Mesodermal cell (in vitro differentiated cells): ENCODE data around the gene VARS2.
"Not testable (repeated sequence)": the region's sequence is repeated elsewhere in the genome, so short reads cannot be mapped to it uniquely, and the experiment has no call there.

ENCODE experiments used
- H3K27ac ChIP-seq: 2 replicates; pipeline ENCODE4 v1.7.0; 2013; ENCODE audit warnings: mild to moderate bottlenecking, low read depth, low read length, moderate library complexity; ENCODE audit not compliant: severe bottlenecking
- H3K36me3 ChIP-seq: 2 replicates; pipeline ENCODE4 v1.7.1; 2013; ENCODE audit warnings: mild to moderate bottlenecking, low read length, moderate library complexity; ENCODE audit not compliant: control insufficient read depth, insufficient read depth
- H3K4me1 ChIP-seq: one replicate; pipeline ENCODE4 v1.7.1; 2013; ENCODE audit warnings: mild to moderate bottlenecking, low read length; ENCODE audit not compliant: insufficient read depth, control insufficient read depth, poor library complexity, severe bottlenecking
- H3K4me3 ChIP-seq: 2 replicates; pipeline ENCODE4 v1.7.0; 2013; ENCODE audit warnings: low read length, control low read depth, mild to moderate bottlenecking; ENCODE audit not compliant: insufficient read depth, poor library complexity, severe bottlenecking; ENCODE audit errors: extremely low read depth
- H3K9me3 ChIP-seq: 2 replicates; pipeline ENCODE4 v1.7.1; 2013; ENCODE audit warnings: mild to moderate bottlenecking, low read length, moderate library complexity; ENCODE audit not compliant: control insufficient read depth
- WGBS, 2 experiments: methylation state at CpG; one replicate each; pipeline ENCODE4 v1.1.5; 2013; ENCODE audit warnings: missing lambda C conversion rate in 2 of 2; ENCODE audit not compliant: insufficient coverage in 2 of 2; 5-methylcytosine and 5-hydroxymethylcytosine counted together

Gene VARS2

GRCh38 chr6:30915591-30915946 lies 1.5 kb downstream of the VARS2 start:
- WGBS, 2 experiments = 47 to 58% methylated on average over 3 to 4 of the region's 5 CpGs
- no peaks in the 10 kb centered on the region for H3K9me3 ChIP-seq
- H3K4me1 ChIP-seq = peaks cover 7% of the 10 kb centered on the region
- no peak overlapping the region for H3K4me3 ChIP-seq
- peaks cover 70% of the 10 kb centered on the region for H3K36me3 ChIP-seq
- H3K27ac ChIP-seq = no peak overlapping the region

GRCh38 chr6:30917041-30917440 lies 3.0 kb downstream of the VARS2 start:
- peaks cover 67% of the 10 kb centered on the region for H3K36me3 ChIP-seq
- 94 to 99% methylated on average over 7 of the region's 7 CpGs for WGBS, 2 experiments
- H3K4me1 ChIP-seq = peaks cover 7% of the 10 kb centered on the region
- no peak overlapping the region for H3K27ac ChIP-seq
- H3K9me3 ChIP-seq = no peaks in the 10 kb centered on the region
- H3K4me3 ChIP-seq = no peak overlapping the region

GRCh38 chr6:30917487-30917886 lies 3.4 kb downstream of the VARS2 start:
- H3K9me3 ChIP-seq = no peaks in the 10 kb centered on the region
- no peak overlapping the region for H3K27ac ChIP-seq
- H3K4me1 ChIP-seq = peaks cover 10% of the 10 kb centered on the region
- H3K36me3 ChIP-seq = peaks cover 67% of the 10 kb centered on the region
- H3K4me3 ChIP-seq = no peak overlapping the region
- 89 to 94% methylated on average over 8 of the region's 8 CpGs for WGBS, 2 experiments

- 96 to 97% methylated on average over 8 of the region's 8 CpGs for WGBS, 2 experiments
- peaks cover 67% of the 10 kb centered on the region for H3K36me3 ChIP-seq
Measured at GRCh38 chr6:30918670-30919069, 4.6 kb downstream of the VARS2 start.

GRCh38 chr6:30922447-30922852 lies 8.4 kb downstream of the VARS2 start:
- no peak overlapping the region for H3K4me3 ChIP-seq
- peaks cover 81% of the 10 kb centered on the region for H3K36me3 ChIP-seq

More at GRCh38 chr6:30918670-30919069, 4.6 kb downstream of the VARS2 start:
- H3K9me3 ChIP-seq = no peaks in the 10 kb centered on the region
- no peak overlapping the region for H3K4me3 ChIP-seq
- peaks cover 10% of the 10 kb centered on the region for H3K4me1 ChIP-seq
- H3K27ac ChIP-seq = no peak overlapping the region

GRCh38 chr6:30924040-30924627 lies 10.1 kb downstream of the VARS2 start:
- 85 to 97% methylated on average over 6 to 8 of the region's 9 CpGs for WGBS, 2 experiments

More at GRCh38 chr6:30922447-30922852, 8.4 kb downstream of the VARS2 start:
- peaks cover 4% of the 10 kb centered on the region for H3K4me1 ChIP-seq
- no peak overlapping the region for H3K27ac ChIP-seq
- WGBS, 2 experiments = 83 to 87% methylated on average over 6 to 7 of the region's 7 CpGs
- no peaks in the 10 kb centered on the region for H3K9me3 ChIP-seq

GRCh38 chr6:30926644-30927043 lies 12.6 kb downstream of the VARS2 start:
- Histone ChIP-seq H3K27ac (no peak overlapping the region), H3K4me3 (no peak overlapping the region), H3K9me3 (peaks cover 14% of the 10 kb centered on the region), H3K4me1 (peaks cover 4% of the 10 kb centered on the region), H3K36me3 (peaks cover 66% of the 10 kb centered on the region)
- 80 to 100% methylated on average over 2 of the region's 4 CpGs for WGBS, 2 experiments

More at GRCh38 chr6:30924040-30924627, 10.1 kb downstream of the VARS2 start:
- Histone ChIP-seq H3K9me3 (peaks cover 12% of the 10 kb centered on the region), H3K36me3 (peaks cover 85% of the 10 kb centered on the region), H3K27ac (peak overlapping the region; percentile 10)
- H3K4me1 ChIP-seq, H3K4me3 ChIP-seq: not testable (repeated sequence)

- H3K36me3 ChIP-seq = peaks cover 61% of the 10 kb centered on the region
- peaks cover 14% of the 10 kb centered on the region for H3K9me3 ChIP-seq
- H3K27ac ChIP-seq, H3K4me1 ChIP-seq, H3K4me3 ChIP-seq: not testable (repeated sequence)
- 95 to 100% methylated on average over 2 of the region's 3 CpGs for WGBS, 2 experiments
Measured at GRCh38 chr6:30927080-30927479, 13.0 kb downstream of the VARS2 start.

- Histone ChIP-seq H3K4me3 (no peak overlapping the region), H3K4me1 (no peaks in the 10 kb centered on the region), H3K27ac (no peak overlapping the region), H3K36me3 (peaks cover 45% of the 10 kb centered on the region), H3K9me3 (peaks cover 14% of the 10 kb centered on the region)
- 100% methylated on average over 2 of the region's 3 CpGs for WGBS, 2 experiments
Measured at GRCh38 chr6:30928677-30929076, 14.6 kb downstream of the VARS2 start.

- no peak overlapping the region for H3K27ac ChIP-seq
- H3K9me3 ChIP-seq = peaks cover 14% of the 10 kb centered on the region
- H3K4me3 ChIP-seq = no peak overlapping the region
- H3K36me3 ChIP-seq = peaks cover 31% of the 10 kb centered on the region
- H3K4me1 ChIP-seq = no peaks in the 10 kb centered on the region
- 94 to 100% methylated on average over 3 to 4 of the region's 4 CpGs for WGBS, 2 experiments
Measured at GRCh38 chr6:30930506-30930905, 16.5 kb downstream of the VARS2 start.

- Histone ChIP-seq H3K27ac (no peak overlapping the region), H3K36me3 (peaks cover 24% of the 10 kb centered on the region), H3K4me1 (no peaks in the 10 kb centered on the region), H3K4me3 (no peak overlapping the region), H3K9me3 (peaks cover 14% of the 10 kb centered on the region)
- 54 to 61% methylated on average over 5 to 7 of the region's 8 CpGs for WGBS, 2 experiments
Measured at GRCh38 chr6:30931272-30931671, 17.2 kb downstream of the VARS2 start.
